ENCODE data around the gene KCNN2. TPM values are rescaled to one million over a fixed set of nuclear protein-coding genes. Genes with fewer than 3 reads are reported as not detected.
"Not testable (repeated sequence)": the region's sequence is repeated elsewhere in the genome, so short reads cannot be mapped to it uniquely, and the experiment has no call there.

KCNN2 gene
- total RNA-seq, 2 experiments from 2014 or later, result not detected

GRCh38 chr5:114411380-114411931, 49.6 kb downstream of the KCNN2 start:
- no peak for ATAC-seq
- no peak for DNase-seq
- Mint-ChIP-seq H3K36me3 (ENCODE audit: low read depth) (no peaks in the 10 kb centered on the region), H3K27me3 (ENCODE audit: low read depth) (no peaks in the 10 kb centered on the region), H3K4me1 (ENCODE audit: low read depth) (no peaks in the 10 kb centered on the region), H3K4me3 (no peak overlapping the region), H3K9me3 (ENCODE audit: insufficient read depth) (no peaks in the 10 kb centered on the region), H3K27ac (no peak overlapping the region)
- POLR2A ChIA-PET, result no interaction called here
- CTCF ChIA-PET, result no interaction called here

- ATAC-seq, result no peak
- Mint-ChIP-seq H3K4me3 (no peak overlapping the region), H3K4me1 (ENCODE audit: low read depth) (no peaks in the 10 kb centered on the region), H3K9me3 (ENCODE audit: insufficient read depth) (no peaks in the 10 kb centered on the region), H3K36me3 (ENCODE audit: low read depth) (no peaks in the 10 kb centered on the region), H3K27me3 (ENCODE audit: low read depth) (no peaks in the 10 kb centered on the region), H3K27ac (no peak overlapping the region)
- ChIA-PET POLR2A (no interaction called here), CTCF (no interaction called here)
- DNase-seq, result no peak
Observed at GRCh38 chr5:114412510-114413171, 50.8 kb downstream of the KCNN2 start.

DNA sequence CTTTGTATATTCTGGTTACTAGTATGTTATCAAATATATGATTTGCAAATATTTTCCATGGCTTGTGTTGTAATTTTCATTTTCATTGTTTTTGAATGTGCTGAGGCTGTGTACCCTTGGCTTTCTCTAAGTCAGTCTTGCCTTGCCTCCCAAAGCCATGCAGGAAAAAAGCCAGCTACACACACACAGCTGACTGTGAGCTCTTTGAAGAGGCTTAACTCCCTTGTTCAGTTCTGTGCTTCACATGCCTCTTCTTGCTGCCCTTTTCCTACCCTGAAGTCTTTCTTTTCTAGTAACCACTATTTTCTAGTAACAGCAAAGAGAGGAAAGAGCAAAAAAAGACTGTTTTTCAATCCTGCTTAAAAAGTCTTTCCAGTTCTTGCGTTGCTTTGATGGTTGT, 53.9 kb downstream of the KCNN2 start:
- ChIA-PET POLR2A (no interaction called here), CTCF (no interaction called here)
- Mint-ChIP-seq H3K4me3 (no peak overlapping the region), H3K36me3 (ENCODE audit: low read depth) (no peaks in the 10 kb centered on the region), H3K27ac (no peak overlapping the region), H3K4me1 (ENCODE audit: low read depth) (no peaks in the 10 kb centered on the region), H3K27me3 (ENCODE audit: low read depth) (no peaks in the 10 kb centered on the region), H3K9me3 (ENCODE audit: insufficient read depth) (no peaks in the 10 kb centered on the region)
- ATAC-seq (no peak), DNase-seq (no peak)

DNA sequence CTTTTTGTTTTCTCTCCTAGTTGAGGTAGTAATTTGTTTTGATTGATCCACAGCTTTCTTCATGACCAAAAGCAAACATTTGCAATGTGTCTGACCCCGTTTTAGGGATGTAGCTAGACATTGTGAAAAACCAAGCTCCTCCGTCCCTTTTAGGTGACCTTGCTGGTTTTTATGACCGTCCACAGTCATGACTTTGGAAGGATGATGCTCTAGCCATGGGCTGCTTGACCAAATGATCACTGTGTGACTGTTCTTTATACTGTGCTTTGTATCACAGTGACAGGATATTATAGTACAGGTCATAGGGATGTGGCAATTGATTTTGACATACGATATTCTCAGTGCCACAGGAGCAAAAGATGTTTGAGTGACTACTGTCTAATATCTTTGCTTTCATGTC, 54.4 kb downstream of the KCNN2 start:
- DNase-seq, result no peak

DNA sequence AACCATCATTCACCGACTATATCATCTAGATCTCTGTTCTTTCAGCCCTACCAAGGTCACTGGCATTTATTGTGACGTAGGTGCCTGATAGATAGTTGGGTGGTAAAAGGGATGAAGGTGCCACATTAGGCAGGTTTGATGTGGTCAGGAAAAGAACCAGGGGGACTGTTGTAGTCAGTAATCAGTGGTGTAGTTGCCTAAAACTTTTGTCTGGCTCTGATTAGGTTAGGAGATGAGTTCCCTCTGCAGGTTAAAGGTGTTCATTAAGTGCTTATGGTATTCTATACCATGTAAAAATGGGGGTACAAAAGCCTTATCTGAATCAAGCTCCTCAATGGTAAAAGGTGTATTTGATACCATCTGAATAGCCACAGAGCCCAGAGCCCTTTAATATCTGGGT, 55.6 kb downstream of the KCNN2 start:
- POLR2A ChIA-PET, result no interaction called here
- Mint-ChIP-seq H3K4me1 (ENCODE audit: low read depth) (no peaks in the 10 kb centered on the region), H3K27me3 (ENCODE audit: low read depth) (no peaks in the 10 kb centered on the region), H3K4me3 (no peak overlapping the region), H3K27ac (no peak overlapping the region), H3K36me3 (ENCODE audit: low read depth) (no peaks in the 10 kb centered on the region), H3K9me3 (ENCODE audit: insufficient read depth) (no peaks in the 10 kb centered on the region)
- DNase-seq, result no peak
- no peak for ATAC-seq
- CTCF ChIA-PET, result no interaction called here

More for the DNA sequence above, 54.4 kb downstream of the KCNN2 start:
- CTCF ChIA-PET, result no interaction called here
- Mint-ChIP-seq H3K27me3 (ENCODE audit: low read depth) (no peaks in the 10 kb centered on the region), H3K4me1 (ENCODE audit: low read depth) (no peaks in the 10 kb centered on the region), H3K4me3 (no peak overlapping the region), H3K36me3 (ENCODE audit: low read depth) (no peaks in the 10 kb centered on the region), H3K27ac (no peak overlapping the region), H3K9me3 (ENCODE audit: insufficient read depth) (no peaks in the 10 kb centered on the region)
- ATAC-seq, result no peak
- POLR2A ChIA-PET, result no interaction called here

DNA sequence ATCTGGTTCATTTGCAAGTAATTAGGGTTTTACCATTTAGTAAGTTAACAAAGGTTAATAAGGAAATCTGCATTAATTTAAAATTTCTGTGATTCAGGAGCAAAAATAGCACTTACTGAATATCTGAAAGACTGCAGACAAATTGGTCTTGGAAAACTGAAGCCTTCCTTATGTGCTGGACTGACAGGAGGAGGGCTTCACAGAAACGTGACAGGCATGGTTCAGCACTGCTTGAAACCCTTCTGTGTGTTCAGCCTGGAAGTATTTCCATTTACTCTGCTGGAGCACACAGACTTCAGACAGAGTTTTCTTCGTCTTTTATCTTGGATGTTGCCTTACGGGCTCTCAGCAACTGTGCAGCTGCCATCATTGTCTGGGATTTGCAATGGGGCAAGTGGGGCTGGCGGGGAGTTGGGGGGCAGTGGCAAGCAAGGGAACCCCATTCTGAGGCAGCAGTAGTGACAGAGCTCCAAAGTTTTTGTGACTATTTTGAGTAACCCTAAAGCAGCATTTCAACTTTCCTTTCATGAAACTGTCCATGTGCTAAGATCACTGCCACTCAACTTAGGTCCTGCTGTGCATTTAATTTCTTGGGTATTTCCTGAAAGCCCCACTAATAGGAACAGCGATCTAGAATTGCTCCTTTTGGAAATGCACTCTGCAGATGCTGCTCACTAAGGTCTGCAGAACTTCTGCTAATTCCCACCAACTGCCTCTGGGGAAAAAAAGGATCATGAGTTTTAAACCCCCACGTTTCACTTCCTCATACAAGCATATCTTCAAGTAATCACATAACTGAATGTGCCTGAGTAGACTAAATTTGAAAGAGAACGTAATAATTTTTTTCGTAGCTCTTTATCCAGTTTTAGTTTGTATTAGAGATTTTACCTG, 56.6 kb downstream of the KCNN2 start:
- DNase-seq (no peak), ATAC-seq (no peak)
- Mint-ChIP-seq H3K4me1 (ENCODE audit: low read depth) (no peaks in the 10 kb centered on the region), H3K4me3 (no peak overlapping the region), H3K27ac (no peak overlapping the region), H3K36me3 (ENCODE audit: low read depth) (no peaks in the 10 kb centered on the region), H3K9me3 (ENCODE audit: insufficient read depth) (no peaks in the 10 kb centered on the region), H3K27me3 (ENCODE audit: low read depth) (no peaks in the 10 kb centered on the region)
- CTCF ChIA-PET, result no interaction called here
- POLR2A ChIA-PET, result no interaction called here

DNA sequence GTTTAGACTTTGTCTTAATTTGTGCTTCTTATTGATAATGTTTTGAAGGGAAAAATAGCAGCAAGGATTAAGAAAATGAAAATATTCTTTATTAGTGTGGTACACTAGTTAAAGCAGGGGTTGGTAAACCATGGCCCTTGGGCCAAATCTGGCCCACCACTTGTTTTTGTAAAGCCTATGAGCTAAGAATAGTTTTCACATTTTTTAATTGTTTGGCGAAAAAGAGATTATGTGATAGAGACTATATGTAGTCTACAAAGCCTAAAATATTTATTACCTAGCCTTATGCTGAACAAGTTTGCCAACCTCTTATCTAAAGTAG, 57.2 kb downstream of the KCNN2 start:
- ChIA-PET CTCF (no interaction called here), POLR2A (no interaction called here)
- no peak for DNase-seq
- Mint-ChIP-seq H3K27me3 (ENCODE audit: low read depth) (no peaks in the 10 kb centered on the region), H3K9me3 (ENCODE audit: insufficient read depth) (no peaks in the 10 kb centered on the region), H3K4me1 (ENCODE audit: low read depth) (no peaks in the 10 kb centered on the region), H3K27ac (no peak overlapping the region), H3K36me3 (ENCODE audit: low read depth) (no peaks in the 10 kb centered on the region), H3K4me3 (no peak overlapping the region)
- no peak for ATAC-seq

- CTCF ChIA-PET, result no interaction called here
- H3K27ac Mint-ChIP-seq, result no peak overlapping the region
- ATAC-seq (no peak), DNase-seq (no peak)
- H3K9me3 Mint-ChIP-seq (ENCODE audit: insufficient read depth), result no peaks in the 10 kb centered on the region
- H3K4me3 Mint-ChIP-seq, result no peak overlapping the region
- H3K27me3 Mint-ChIP-seq (ENCODE audit: low read depth), result no peaks in the 10 kb centered on the region
- H3K4me1 Mint-ChIP-seq (ENCODE audit: low read depth), result no peaks in the 10 kb centered on the region
- POLR2A ChIA-PET, result no interaction called here
- no peaks in the 10 kb centered on the region for H3K36me3 Mint-ChIP-seq (ENCODE audit: low read depth)
Observed at GRCh38 chr5:114419959-114420358, 58.1 kb downstream of the KCNN2 start.

GRCh38 chr5:114427204-114427603, 65.3 kb downstream of the KCNN2 start:
- Mint-ChIP-seq H3K36me3 (ENCODE audit: low read depth) (no peaks in the 10 kb centered on the region), H3K4me1 (ENCODE audit: low read depth) (no peaks in the 10 kb centered on the region), H3K27ac (no peak overlapping the region), H3K4me3 (no peak overlapping the region), H3K27me3 (ENCODE audit: low read depth) (no peaks in the 10 kb centered on the region), H3K9me3 (ENCODE audit: insufficient read depth) (no peaks in the 10 kb centered on the region)
- CTCF ChIA-PET, result no interaction called here
- ATAC-seq, result no peak
- no peak for DNase-seq
- POLR2A ChIA-PET, result no interaction called here

- CTCF ChIA-PET, result no interaction called here
- Mint-ChIP-seq H3K27ac (no peak overlapping the region), H3K4me3 (no peak overlapping the region), H3K36me3 (ENCODE audit: low read depth) (no peaks in the 10 kb centered on the region), H3K4me1 (ENCODE audit: low read depth) (no peaks in the 10 kb centered on the region), H3K9me3 (ENCODE audit: insufficient read depth) (no peaks in the 10 kb centered on the region), H3K27me3 (ENCODE audit: low read depth) (no peaks in the 10 kb centered on the region)
- POLR2A ChIA-PET, result no interaction called here
- ATAC-seq (no peak), DNase-seq (no peak)
Observed at GRCh38 chr5:114430532-114430931, 68.7 kb downstream of the KCNN2 start.

GRCh38 chr5:114432684-114433083, 70.8 kb downstream of the KCNN2 start:
- CTCF ChIA-PET; H3K27me3 Mint-ChIP-seq (ENCODE audit: low read depth); POLR2A ChIA-PET: not testable (repeated sequence)

DNA sequence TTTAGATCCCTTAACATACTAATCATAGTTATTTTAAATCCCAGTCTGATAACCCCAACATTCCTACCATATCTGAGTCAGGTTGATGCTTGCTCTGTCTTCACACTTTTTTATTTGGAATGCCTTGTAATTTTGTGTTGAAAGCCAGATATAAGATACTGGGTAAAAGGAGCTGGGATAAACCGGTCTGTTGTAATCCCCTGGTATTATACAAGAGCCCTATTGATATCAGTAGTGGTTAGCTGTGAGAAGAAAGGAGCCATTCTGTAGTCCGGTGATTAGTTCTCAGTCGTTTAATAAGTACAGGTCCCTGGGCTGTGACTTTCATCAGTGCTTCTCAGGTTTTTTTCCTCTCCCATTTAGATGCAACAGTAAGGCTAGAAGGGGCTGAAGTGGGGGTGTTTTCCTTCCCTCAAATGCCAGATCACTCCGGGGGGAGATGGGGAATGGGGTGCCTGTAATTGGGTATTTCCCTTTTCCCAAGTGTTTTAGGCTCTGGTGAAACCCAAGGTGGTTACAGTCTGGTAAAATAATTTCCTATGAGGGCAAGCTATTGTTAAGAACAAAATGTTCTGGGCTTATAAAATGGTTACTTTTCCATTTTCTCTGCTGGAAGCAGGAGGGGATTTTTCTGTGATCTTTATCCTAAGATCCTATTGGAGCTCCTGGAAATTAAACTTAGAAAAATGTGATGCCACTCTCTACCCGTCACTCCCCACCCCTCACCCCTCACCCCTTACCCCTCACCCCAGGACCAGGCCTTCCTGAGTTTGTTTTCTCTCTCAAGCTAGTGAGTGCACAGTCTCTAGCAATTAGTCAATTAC, 72.7 kb downstream of the KCNN2 start:
- H3K4me3 Mint-ChIP-seq, result no peak overlapping the region
- no peak overlapping the region for H3K27ac Mint-ChIP-seq
- ChIA-PET POLR2A (no interaction called here), CTCF (no interaction called here)
- no peaks in the 10 kb centered on the region for H3K9me3 Mint-ChIP-seq (ENCODE audit: insufficient read depth)
- H3K4me1 Mint-ChIP-seq (ENCODE audit: low read depth), result no peaks in the 10 kb centered on the region
- DNase-seq (no peak), ATAC-seq (no peak)
- no peaks in the 10 kb centered on the region for H3K36me3 Mint-ChIP-seq (ENCODE audit: low read depth)
- H3K27me3 Mint-ChIP-seq (ENCODE audit: low read depth), result no peaks in the 10 kb centered on the region

More at GRCh38 chr5:114432684-114433083, 70.8 kb downstream of the KCNN2 start:
- not testable (repeated sequence) for H3K27ac Mint-ChIP-seq; H3K9me3 Mint-ChIP-seq (ENCODE audit: insufficient read depth); H3K4me3 Mint-ChIP-seq; H3K36me3 Mint-ChIP-seq (ENCODE audit: low read depth); ATAC-seq; H3K4me1 Mint-ChIP-seq (ENCODE audit: low read depth); DNase-seq
